ENCODE data around the gene AGPAT4.

GRCh38 chr6:161095916-161096315 lies 177.9 kb downstream of the AGPAT4 start:
- no peak for TF ChIP-seq CTCF (IDR thresholded peaks at IDR 0.05)
- no peak for TF ChIP-seq POLR2AphosphoS5 (IDR thresholded peaks at IDR 0.05)
- no peak for TF ChIP-seq POLR2A (IDR thresholded peaks at IDR 0.05)
